ENCODE results near the gene ARPC2.
A peak's percentile ranks its signal among the peaks of the same experiment; 100 is the strongest.

ARPC2 gene

DNA sequence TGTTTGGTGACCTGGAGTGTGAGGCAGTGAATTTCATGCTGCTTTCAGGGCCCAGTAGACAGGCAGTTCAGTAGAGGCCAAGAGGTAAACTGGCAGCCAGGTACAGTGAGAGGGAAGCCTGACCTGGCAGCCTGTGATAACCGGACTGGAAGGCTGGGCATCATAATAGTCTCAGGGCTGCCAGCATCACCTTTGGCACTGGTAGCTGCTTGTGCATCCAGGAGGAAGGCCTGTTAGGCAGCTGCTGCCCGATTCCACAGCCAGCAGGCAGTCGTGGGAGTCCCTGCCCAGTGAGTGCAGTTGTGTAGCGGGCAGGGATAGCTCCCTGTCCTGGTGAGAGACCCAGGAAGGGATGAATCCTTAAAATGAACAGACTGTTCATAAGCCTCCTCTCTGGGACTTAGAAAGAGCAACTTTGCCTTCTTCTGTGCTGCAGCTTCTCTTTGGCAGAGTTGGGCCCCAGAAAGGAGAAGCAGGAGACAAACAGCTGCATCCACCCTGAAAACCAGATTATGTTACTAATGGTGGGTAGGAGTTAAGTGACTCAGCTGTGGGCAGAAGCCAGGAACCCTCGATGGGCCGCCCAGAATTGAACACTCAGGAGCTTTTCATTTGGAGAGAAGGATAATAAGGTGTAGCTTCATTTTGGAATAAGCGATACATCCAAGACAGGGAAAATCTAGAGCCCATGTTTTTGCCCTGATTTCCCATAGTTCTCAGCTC lies 35.7 kb downstream of the ARPC2 start:
- no peak for DNase-seq (ENCODE audit: extremely low read depth in 1 of 2, low read depth in 1 of 2)

DNA sequence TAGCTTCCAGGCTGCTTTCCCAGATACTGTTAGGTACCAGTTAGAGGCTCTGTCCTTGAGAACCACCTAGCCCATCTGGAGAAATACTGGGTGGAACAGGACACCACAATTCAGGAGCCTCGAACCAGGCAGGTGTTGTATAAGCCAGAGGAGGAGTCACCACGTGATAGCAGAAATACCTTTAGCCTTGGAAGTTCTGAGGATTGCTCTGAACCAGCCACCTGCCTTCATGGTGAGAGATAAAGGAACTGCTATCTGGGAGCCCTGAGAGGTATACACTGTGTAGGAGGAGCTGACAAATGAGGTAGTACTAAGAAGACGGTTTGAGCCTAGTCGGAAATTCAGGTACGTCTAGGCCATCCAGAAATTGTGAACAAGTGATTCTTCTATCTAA lies 36.2 kb downstream of the ARPC2 start:
- DNase-seq (ENCODE audit: extremely low read depth in 1 of 2, low read depth in 1 of 2) = no peak

DNA sequence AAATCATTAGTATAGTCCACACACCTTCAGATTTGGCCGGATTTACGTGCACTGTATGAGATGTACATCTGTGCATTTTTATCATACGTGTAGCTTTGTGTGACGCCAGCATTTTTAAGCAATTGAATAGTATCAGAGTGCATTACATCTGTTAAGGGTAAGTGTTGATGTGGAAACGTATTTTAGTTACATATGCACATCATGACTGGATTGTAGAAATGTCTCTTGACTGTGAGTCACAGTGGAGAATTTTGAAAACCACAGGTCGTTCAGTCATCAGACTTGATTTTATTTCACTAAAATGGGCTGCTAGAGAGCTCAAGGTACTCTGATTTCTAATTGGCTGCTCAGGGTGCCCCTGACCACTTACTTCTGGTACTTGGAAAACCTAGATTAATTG lies 38.5 kb downstream of the ARPC2 start:
- no peak for DNase-seq (ENCODE audit: extremely low read depth in 1 of 2, low read depth in 1 of 2)

DNA sequence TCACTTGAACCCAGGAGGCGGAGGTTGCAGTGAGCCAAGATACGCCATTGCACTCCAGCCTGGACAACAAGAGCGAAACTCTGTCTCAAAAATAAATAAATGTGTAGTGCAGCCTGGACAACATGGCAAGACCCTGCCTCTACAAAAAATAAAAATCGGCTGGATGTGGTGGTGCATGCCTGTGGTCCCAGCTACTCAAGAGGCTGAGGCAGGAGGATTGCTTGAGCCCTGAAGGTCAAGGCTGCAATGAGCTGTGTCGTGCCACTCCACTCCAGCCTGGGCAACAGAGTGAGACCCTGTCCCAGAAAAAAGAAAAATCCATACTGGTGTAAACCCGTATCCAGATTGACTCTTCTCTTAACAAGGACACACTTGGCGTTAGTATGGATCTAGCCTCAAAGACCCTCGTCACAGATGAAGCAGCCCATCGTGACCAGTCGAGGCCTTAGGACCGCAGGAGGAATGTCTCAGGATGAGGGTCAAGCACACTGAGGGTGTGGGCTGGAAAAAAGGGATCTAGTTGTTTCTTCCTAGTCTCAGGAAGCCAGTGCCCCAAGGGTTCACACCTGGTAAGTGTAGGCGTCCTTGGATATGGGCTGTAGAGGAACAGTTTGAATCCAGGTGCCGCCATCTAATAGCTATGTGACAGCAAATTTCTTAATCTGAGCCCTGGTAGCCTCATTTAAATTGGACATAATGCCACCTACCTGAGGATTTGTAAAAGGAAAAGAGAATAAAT lies 39.8 kb downstream of the ARPC2 start:
- no peak for DNase-seq (ENCODE audit: extremely low read depth in 1 of 2, low read depth in 1 of 2)

DNA sequence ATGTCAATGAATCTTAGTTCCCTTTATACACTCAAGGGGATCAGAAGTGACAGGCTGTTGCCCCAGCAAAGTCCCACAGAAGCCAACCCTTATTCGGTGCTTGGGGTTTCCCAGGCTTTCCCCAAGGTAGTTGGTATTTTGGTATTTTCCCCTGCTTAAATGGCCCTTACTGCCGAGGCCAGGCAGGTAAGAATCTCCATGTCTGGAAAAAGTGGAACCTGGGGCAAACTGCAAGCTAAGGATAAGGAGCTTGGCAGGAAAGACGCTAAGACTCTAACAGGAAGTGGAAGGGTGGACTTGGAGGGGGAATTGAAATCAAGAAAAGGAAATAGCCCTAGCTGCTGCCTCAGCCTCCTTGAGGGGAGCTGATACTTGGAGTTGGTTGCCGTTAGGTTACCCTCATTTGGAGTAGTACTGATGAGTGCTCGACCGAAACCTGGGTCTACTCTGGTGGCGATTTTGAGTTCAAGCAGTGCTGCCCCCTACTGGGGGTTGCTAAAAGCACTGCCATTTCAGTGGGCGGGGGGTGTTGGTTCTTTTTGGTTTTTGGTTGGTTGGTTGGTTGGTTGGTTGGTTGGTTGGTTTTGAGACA lies 40.5 kb downstream of the ARPC2 start:
- DNase-seq (ENCODE audit: extremely low read depth in 1 of 2, low read depth in 1 of 2) = peak; percentile 43 to 54

DNA sequence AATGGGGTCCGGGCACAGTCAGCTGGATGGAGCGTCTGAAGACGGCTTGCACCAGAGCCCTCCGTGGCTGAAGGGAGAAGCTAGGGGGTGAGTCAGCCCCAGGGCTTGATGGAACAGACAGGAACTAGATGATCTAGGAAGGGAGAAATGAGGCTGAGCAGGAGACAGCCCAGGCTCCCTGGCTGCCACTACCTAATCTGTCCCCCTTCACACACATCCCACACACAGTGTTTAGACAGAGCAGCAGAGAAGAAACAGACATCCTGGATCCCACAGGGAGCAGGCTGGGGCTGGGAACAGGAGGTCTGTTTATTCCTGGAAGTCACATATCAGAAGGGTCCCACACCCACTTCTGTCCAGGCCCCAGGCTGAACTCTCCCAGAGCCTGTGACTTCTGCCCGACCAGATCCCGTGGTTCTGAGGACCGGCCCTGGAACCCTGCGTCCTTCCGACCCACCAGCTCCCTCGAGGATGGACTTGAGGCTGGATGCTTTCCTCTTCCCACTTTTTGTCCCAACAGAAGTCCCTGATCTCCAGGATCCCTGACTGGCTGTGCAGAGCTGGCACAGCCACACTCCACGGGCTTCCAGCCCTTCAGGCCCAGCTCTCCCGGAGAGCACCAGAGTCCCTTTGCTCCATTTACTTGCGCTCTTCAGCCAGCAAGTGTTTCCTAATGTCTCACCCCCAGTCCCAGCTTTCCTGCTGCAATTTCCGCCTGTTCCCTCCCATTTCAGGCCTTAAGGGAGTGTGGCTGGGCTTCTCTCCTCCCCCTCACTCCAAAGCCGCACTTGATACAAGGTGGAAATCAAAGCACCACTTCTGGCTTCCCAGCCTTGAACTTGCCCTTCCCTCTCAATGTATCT lies 42.3 kb downstream of the ARPC2 start:
- DNase-seq (ENCODE audit: extremely low read depth in 1 of 2, low read depth in 1 of 2) = no peak

DNA sequence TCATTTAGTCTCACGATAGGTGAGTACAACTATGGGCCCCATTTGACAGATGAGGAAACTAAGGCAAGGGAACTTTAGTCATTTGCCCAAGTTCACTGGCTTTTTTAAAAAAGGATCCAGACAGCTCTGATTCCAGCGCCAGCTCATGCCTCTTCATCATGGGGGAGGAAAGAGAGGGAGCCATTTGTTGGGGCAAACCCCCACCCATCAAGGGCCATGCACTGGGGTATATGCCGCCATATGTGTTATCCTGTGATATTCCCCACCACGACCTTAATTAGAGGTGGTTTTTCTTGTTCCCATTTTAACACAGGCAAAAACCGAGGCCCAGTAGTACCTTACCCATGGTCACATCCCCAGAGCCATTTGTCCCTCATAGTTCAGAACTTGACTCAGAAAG lies 43.2 kb downstream of the ARPC2 start:
- DNase-seq (ENCODE audit: extremely low read depth in 1 of 2, low read depth in 1 of 2) = no peak

DNA sequence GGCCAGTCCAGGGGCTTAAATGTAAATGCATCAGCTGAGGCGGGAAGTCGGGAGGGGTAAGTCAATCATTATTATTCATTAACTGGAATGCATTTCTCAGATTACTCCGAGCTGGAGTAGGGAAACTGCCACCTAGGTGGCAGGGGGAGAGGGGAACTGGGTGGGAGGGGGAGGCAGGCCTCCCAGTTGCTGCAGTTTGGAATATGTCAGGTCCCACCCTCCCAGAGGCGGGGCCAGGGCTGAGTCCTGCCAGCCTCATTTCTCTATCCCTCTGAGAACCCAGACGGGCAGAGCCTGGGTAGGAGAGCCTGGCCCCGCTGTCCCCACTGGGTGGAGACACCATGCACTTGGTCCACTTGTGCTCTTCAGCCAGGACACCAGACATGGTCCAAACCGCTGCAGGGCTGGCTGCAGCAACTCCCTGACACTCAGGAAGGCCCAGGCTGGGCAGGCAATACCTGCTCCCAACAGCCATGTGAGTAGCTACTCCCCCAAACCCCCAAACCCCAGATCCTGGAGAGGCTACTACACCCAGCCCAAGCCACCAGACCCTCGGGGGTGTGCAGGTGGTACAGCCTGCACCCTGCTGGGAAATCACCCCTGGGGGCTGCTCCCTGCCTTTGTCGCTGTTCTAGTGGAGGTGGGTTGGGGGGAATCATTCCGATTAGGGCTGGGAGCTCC lies 43.9 kb downstream of the ARPC2 start, which contains the start of gene GPBAR1:
Gene GPBAR1 (plus strand): TSS at position 274 of the 681 bp plus-strand sequence. CDS start 1,710 bp downstream, outside the sequence.
- no peak for DNase-seq (ENCODE audit: extremely low read depth in 1 of 2, low read depth in 1 of 2)

DNA sequence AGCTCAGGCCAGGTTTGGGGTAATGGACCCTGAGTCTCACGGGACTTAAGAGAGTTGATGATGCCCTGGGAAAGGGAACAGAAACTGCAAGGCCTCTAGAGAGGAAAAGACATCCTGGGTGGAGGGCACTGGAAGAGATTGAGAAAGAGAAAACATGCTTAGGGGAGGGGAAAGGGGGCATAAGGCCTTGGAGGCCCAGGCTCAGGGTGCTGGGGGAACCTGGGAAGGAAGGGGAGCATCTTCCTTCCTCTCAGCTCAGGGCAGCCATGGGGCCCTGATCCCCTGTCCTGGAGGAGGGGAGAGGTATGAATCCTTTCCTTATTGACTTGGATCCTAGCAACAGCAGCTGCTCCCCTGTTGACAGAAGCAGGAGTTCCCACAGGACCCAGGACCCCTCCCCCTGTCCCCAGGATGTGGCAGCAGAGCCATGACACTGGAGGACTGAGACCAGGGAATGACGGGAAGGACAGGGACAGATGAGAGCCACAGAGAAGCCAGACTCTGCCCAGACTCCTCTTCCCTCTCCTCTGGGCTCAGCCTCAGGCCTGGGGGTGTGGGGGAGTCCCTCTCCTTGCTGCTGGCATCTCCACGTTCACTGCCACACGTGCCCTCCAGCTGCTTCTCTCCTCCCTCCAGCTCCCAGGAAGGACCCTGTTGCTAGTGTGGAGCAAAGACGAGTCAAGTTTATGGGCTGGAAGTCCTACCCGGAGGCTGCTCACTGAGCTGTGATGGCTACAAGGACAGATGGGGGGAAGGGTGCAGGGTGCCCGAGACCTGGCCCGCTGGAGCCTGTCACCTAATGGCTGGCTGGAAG lies 44.6 kb downstream of the ARPC2 start:
- DNase-seq (ENCODE audit: extremely low read depth in 1 of 2, low read depth in 1 of 2) = no peak

DNA sequence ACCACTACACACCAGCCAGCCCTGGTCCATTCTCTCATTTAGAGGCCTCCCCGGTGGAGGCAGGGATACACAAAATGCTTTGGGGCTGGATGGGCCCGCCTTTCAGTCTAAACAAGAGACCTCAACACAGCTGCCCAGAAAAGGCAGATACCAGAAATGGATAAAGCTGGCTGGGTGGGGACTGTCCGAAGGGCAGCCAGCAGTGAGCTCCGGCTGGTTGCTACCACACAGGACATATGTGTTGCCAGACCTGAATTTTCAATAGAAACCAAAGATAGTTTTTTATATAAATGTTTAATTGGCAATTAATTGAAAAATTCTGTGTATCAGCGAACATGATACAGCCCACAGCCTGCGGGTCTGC lies 45.2 kb downstream of the ARPC2 start:
- no peak for DNase-seq (ENCODE audit: extremely low read depth in 1 of 2, low read depth in 1 of 2)

DNA sequence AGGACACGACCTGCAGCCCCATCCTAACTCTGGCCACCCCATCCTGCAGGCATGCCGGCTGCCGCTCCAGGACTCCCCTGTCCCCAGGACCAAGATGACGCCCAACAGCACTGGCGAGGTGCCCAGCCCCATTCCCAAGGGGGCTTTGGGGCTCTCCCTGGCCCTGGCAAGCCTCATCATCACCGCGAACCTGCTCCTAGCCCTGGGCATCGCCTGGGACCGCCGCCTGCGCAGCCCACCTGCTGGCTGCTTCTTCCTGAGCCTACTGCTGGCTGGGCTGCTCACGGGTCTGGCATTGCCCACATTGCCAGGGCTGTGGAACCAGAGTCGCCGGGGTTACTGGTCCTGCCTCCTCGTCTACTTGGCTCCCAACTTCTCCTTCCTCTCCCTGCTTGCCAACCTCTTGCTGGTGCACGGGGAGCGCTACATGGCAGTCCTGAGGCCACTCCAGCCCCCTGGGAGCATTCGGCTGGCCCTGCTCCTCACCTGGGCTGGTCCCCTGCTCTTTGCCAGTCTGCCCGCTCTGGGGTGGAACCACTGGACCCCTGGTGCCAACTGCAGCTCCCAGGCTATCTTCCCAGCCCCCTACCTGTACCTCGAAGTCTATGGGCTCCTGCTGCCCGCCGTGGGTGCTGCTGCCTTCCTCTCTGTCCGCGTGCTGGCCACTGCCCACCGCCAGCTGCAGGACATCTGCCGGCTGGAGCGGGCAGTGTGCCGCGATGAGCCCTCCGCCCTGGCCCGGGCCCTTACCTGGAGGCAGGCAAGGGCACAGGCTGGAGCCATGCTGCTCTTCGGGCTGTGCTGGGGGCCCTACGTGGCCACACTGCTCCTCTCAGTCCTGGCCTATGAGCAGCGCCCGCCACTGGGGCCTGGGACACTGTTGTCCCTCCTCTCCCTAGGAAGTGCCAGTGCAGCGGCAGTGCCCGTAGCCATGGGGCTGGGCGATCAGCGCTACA lies 45.9 kb downstream of the ARPC2 start:
- no peak for DNase-seq (ENCODE audit: extremely low read depth in 1 of 2, low read depth in 1 of 2)

DNA sequence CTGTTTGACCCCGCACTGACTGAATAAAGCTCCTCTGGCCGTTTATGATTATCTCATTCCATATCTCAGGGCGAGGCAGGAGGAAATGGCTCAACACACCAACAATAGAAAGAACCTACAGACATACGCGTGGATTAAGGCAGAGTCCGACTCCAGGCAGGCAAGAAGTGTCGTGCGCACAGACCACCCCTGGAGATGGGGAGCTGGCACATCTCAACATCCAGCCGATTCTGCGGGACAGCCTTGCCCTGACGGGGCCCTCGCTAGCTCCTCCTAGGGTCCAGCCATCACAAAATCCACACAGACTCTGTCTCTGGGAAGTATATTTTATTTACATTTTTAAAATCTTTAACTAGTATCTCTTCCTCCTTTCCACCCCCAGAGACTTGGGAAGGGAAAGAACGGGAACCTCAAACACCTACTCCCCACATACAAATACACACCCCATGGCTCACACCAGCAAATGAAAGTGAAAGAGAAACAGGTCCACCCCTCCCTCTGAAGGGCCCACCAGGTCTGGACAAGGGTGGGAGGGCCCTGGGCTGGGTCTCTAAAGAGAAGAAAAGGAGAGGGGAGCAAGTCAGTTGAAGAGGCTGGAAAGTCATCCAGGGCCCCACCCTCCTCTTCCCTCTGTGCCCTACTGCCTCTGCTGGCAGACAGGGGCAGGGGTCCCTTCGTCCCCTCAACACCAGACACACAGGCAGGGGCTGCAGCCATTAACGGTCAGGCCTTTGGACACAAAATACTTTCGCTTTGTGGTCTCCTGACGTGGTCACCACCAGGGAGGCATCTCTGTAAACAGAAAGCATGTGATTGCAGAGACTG lies 47.0 kb downstream of the ARPC2 start:
- no peak for DNase-seq (ENCODE audit: extremely low read depth in 1 of 2, low read depth in 1 of 2)

DNA sequence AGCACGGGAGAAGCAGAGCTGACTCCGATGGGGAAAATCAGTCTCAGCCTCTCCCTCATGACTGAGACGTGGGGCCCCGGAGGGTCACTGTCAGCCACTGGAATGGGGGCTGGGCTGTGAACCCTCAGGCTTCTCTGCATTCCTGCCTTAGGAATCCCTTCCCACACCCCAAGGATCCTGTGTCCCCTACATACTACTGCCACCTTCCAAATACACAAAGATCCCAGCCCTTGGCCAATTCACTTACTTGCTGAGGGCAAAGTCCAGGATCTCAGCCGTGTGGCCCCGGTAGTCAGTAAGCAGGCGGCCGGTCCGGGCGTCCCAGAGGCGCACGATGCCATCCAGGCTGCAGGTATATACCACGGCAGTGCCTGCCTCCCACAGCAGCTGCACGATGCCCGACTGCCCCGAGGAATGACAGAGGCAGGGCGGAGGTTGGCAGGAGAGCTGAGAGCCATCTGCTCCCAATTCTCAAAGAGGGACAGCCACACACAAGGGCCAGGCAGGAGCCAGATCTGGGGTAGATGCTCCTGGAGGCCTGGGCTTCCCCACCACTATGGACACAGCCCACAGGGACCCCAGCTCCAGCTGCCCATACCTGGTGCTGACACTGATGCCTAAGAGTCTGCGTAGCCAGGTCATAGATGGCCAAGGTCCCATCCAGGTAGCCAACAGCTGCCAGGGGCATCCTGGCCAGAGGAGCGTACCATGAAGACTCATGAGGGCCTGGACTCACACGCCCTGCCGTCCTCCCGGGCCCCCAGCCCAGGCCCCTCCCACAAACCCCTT lies 48.0 kb downstream of the ARPC2 start:
- no peak for DNase-seq (ENCODE audit: extremely low read depth in 1 of 2, low read depth in 1 of 2)

DNA sequence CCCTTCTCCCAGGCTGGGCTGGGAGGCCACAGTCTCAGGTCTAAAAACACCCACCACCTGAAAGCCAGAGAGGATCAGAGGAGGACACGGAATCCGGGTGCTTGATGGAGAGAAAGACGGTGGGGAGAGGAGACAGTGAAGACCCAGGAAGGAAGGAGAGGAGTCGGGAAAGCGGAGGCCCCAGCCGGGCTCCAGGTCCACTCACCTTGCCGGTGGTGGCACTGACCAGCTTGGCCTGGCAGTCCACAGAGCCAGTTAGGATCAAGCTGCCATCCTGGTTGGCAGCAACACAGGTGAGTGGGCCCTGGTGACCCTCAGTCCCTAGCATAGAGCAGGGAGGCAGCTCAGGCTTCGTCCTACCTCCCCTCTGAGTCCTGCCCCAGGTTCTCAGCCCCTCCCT lies 48.6 kb downstream of the ARPC2 start:
- no peak for DNase-seq (ENCODE audit: extremely low read depth in 1 of 2, low read depth in 1 of 2)

DNA sequence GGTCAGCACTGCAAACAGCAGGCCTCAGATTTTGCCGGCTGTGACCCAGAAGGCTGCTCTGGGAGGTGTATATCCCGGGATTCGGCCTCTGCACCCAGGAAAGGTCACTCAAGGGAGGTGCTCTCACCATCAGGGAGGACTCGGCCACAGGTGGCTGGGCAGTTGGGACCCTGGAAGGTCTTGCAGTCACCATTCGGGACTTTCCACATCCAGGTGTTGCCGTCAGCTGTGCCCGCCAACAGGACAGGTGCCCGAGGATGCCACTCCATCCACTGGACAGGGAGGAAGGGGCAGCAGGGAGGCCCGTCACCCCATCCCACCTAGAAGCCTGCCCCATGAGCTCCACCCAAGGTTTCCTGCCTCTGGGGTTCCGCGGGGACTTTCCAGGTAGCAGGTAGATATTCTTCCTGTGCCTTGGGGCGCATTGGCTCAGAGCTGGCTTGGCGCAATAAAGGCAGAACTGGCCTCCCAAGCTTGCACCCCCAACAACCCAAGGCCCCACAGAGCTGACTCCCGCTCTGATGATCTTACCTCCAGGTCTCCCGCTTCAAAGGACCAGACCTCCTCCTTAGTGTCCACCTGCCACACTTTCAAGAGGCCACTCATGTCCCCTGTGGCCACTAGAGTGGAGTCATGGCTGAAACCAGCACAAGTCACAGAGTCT lies 49.5 kb downstream of the ARPC2 start:
- no peak for DNase-seq (ENCODE audit: extremely low read depth in 1 of 2, low read depth in 1 of 2)

DNA sequence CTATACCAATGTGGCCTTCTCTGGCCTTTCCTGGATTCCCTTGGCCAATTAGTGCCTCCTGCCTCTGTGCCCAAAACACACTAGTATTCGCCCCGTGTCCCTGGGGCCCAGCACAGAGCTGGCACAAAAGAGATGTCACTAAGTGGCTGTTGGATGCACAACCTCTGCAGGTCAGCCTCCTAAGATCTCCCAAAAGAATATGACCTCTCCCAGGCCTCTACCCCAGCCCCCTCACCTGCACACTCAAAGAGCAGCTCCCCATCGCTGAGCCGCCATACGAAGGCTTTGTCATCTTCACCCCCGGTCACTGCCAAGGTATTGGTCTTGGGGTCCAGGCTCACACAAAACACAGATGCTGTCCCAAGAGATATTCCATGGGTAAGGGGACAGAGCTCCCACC lies 50.3 kb downstream of the ARPC2 start:
- DNase-seq (ENCODE audit: extremely low read depth in 1 of 2, low read depth in 1 of 2) = no peak

Measured in stimulated activated CD8-positive, alpha-beta memory T cell treated with anti-CD3 and anti-CD28 coated beads, Interleukin-7, amount 100 ng/mL, for 48 hours (primary cell).